Non-pigmented ciliary epithelial cell (primary cell): ENCODE measurements around the gene GNG12.
"Not testable (repeated sequence)": the region's sequence is repeated elsewhere in the genome, so short reads cannot be mapped to it uniquely, and the experiment has no call there.

Experiments used
- DNase-seq: peaks from one replicate; pipeline ENCODE4 v3.0.0-alpha.2; 2010; ENCODE audit warnings: low read depth

The GNG12 gene

GRCh38 chr1:67730312-67730711 is 103.0 kb downstream of the GNG12 start:
- not testable (repeated sequence) for DNase-seq

- DNase-seq, result no peak
These were observed 103.4 kb downstream of the GNG12 start for GRCh38 chr1:67729872-67730271.

GRCh38 chr1:67726224-67726623 is 107.0 kb downstream of the GNG12 start:
- DNase-seq, result no peak

- no peak for DNase-seq
These were observed 108.2 kb downstream of the GNG12 start for GRCh38 chr1:67724928-67725560.

GRCh38 chr1:67723620-67724019 is 109.6 kb downstream of the GNG12 start:
- no peak for DNase-seq

- DNase-seq, result no peak
These were observed 110.1 kb downstream of the GNG12 start for GRCh38 chr1:67723126-67723525.

GRCh38 chr1:67722292-67722944 is 110.8 kb downstream of the GNG12 start:
- DNase-seq, result no peak

- DNase-seq, result no peak
These were observed 111.5 kb downstream of the GNG12 start for GRCh38 chr1:67721650-67722291.

GRCh38 chr1:67721112-67721511 is 112.2 kb downstream of the GNG12 start:
- no peak for DNase-seq

GRCh38 chr1:67719329-67720196 is 113.7 kb downstream of the GNG12 start:
- no peak for DNase-seq

GRCh38 chr1:67717876-67718275 is 115.4 kb downstream of the GNG12 start:
- DNase-seq, result no peak

GRCh38 chr1:67716800-67717199 is 116.5 kb downstream of the GNG12 start:
- no peak for DNase-seq

GRCh38 chr1:67715819-67716218 is 117.4 kb downstream of the GNG12 start:
- no peak for DNase-seq

- no peak for DNase-seq
These were observed 120.0 kb downstream of the GNG12 start for GRCh38 chr1:67713057-67713846.

GRCh38 chr1:67711855-67712212 is 121.4 kb downstream of the GNG12 start:
- no peak for DNase-seq

- DNase-seq, result no peak
These were observed 122.0 kb downstream of the GNG12 start for GRCh38 chr1:67711158-67711854.

GRCh38 chr1:67710417-67710816 is 122.8 kb downstream of the GNG12 start:
- DNase-seq, result no peak

GRCh38 chr1:67708606-67709005 is 124.7 kb downstream of the GNG12 start:
- DNase-seq, result no peak

- no peak for DNase-seq
These were observed 127.4 kb downstream of the GNG12 start for GRCh38 chr1:67705735-67706453.

- DNase-seq, result no peak
These were observed 128.9 kb downstream of the GNG12 start for GRCh38 chr1:67704351-67704750.
